ENCODE data around the gene SNED1.

Gene SNED1

GRCh38 chr2:241110089-241110606 is 111.7 kb downstream of the SNED1 start:
- no peak for DNase-seq (ENCODE audit: low read depth)

DNA sequence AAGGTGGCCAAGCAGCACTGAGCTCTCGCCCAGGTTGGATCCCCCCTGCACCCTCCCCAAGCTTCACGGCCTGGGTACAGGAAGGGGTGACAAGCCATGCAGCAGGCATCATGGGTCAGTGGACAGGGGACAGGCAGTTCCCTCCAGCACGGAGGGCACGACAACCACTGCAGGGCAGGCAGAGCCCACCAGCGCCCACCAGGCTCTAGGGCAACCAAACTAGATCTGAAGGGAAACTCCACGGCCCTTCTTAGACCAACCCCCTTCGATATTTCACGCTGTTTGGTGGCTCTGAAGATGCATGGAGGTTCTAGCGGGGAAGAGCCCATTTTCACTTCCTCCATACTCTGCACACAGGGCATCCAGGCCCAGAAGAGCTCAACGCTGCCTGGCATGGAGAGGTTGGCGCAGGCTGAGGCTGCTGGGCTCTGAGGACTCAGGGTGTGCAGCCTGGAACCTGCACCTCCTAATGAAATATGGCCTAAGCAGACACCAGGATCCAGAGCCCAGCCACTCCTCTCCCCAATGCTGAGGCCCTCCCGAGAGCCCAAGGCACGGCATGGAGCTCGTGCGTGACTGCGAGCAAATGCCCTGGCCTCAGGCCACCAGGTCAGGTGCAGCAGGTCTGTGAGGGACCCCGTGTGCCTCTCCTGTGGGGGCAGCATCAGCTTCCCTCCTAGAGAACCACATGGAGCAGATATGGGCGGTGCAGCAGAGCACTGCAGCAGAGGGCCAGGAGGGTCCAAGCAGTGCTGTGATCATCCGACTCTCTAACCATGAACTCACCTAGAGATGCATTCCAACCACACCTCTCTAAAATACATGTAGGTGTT is 112.4 kb downstream of the SNED1 start:
- DNase-seq (ENCODE audit: low read depth), result no peak

- DNase-seq (ENCODE audit: low read depth), result no peak
Observed at GRCh38 chr2:241111440-241111805, 113.0 kb downstream of the SNED1 start.

- no peak for DNase-seq (ENCODE audit: low read depth)
Observed at GRCh38 chr2:241112046-241112445, 113.6 kb downstream of the SNED1 start.

DNA sequence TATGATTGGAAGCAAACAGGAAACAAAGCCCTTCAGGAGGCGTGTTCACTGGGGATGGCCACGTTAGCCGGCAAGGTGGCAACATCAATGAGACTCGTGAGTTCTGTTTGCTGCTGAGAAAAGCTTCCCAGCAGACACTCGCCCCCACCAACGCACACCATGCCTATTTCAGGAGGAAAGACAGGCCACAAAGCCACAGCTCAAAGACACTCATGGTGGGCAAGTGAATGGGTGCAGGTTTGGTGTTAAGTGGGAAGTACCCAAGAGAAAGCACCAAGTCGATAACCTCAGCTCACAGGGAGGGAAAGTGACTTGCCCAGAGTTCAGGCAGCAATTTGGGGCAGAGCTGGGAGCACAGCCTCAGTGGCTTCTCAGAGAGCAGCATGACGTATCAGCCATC is 114.2 kb downstream of the SNED1 start:
- no peak for DNase-seq (ENCODE audit: low read depth)

GRCh38 chr2:241114836-241115235 is 116.4 kb downstream of the SNED1 start:
- no peak for DNase-seq (ENCODE audit: low read depth)

DNA sequence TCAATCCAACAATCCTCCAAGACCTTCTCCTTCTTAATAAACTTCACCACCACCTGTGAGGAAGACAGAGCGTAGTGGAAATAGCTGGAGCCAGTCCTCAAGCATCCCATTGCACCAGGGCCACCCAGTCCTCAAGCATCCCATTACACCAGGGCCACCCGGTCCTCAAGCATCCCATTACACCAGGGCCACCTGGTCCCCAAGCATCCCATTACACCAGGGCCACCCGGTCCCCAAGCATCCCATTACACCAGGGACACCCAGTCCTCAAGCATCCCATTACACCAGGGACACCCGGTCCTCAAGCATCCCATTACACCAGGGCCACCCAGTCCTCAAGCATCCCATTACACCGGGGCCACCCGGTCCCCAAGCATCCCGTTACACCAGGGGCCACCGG is 116.9 kb downstream of the SNED1 start:
- no peak for DNase-seq (ENCODE audit: low read depth)

GRCh38 chr2:241116606-241117560 is 118.5 kb downstream of the SNED1 start:
- no peak for DNase-seq (ENCODE audit: low read depth)

DNA sequence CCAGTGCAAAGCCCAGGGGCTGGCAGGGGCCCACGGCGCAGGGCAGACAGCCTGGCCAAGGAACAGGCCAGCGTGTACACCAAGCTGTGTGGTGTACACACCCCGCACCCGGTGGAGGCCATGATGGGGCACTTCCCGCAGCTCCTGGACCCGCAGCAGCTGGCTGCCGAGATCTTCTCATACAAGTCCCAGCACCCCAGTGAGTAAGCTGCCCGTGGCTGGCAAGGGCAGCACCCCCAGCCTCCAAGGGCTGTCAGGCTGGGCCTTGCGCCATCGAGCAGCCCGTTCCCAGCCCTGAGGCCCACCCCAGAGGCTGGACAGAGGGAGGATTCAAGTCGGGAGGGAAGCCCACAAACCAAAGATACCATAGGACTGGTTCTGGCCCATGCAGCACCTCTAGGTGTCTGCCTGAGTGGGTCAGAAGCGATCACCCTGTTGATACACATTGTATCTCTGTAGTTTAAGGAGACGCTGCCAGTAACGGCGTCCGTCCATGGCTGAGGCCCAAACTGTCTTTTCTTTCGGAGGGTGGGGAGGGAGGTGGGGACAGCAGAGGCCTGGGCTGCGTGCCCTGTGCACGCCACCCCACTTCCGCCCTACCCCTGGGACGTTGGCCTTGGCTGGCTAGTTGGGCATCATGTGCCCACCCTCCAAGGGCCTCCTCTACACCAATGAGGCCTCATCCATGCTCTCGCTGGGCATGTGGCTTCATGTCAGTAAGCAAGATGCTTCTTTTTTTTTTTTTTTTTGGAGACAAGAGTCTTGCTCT is 120.5 kb downstream of the SNED1 start:
- no peak for DNase-seq (ENCODE audit: low read depth)

DNA sequence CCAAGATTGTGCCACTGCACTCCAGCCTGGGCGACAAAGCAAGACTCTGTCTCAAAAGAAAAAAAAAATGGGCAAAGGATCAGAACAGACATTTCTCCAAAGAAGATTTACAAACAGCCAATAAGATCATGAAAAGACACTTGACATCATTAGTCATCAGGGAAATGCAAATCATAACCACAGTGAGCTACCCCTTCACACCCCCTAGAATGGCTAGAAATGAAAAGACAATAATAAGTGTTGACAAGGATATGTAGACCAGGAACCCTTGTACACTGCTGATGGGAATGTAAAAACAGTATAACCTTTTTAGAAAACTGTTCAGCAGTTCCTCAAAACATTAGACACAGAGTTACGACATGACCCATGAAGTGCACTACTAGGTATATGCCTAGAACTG is 122.0 kb downstream of the SNED1 start:
- DNase-seq (ENCODE audit: low read depth), result no peak

- no peak for DNase-seq (ENCODE audit: low read depth)
Observed at GRCh38 chr2:241121008-241121407, 122.6 kb downstream of the SNED1 start.

GRCh38 chr2:241122376-241123002 is 124.1 kb downstream of the SNED1 start:
- DNase-seq (ENCODE audit: low read depth), result no peak

DNA sequence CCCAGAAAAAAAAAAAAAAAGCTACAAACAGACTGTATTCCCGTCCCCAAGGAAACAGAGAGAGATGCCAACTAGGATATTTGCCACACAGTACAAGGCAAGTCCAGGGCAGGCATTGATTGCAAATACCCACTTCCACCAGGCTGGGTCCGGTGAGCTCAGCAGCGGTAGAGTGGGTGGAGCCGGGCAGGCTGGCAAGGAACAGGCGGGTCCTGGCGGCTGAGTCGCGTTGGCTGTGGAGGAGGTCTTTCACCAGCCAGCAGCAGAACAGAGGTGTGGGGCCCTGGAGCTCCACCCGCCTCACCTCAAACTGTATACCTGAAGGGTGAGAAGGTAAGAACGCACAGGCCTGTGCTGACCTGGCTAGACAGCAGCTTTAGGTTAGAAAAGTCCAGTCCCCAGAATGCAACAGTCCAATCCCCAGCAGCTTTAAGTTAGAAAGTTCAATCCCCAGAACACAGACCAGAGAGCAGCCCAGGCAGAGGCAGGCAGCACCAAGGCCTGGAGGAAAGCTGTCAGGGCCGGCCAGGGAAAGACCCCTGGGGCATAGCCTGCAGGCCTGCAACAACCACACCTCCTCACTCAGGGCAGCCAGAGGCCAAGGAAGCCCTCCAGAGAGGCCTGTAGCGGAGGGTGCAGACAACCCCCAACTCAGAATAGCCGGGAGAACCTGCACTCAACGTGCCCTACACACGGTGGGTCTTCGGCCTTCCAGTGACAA is 125.6 kb downstream of the SNED1 start:
- DNase-seq (ENCODE audit: low read depth), result peak; percentile 42

DNA sequence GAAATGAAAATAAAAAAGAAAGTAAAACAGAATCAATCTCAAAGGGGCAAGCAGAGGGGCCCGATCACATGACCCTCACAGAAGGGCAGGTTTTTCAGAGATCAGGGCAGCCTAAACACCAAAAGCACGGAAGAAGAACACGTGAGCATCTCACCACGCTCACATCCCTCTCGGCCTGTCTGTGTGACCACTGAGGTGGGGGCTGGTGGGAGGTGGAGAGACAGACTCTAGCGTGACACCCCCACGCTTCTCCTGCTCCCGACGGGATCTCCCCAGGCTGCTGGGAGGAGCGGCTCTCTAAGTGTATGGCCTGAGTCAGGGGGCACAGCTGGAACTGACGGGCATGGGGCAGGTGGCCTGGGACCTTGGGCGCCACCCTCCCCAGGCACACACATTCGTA is 127.2 kb downstream of the SNED1 start:
- no peak for DNase-seq (ENCODE audit: low read depth)

DNA sequence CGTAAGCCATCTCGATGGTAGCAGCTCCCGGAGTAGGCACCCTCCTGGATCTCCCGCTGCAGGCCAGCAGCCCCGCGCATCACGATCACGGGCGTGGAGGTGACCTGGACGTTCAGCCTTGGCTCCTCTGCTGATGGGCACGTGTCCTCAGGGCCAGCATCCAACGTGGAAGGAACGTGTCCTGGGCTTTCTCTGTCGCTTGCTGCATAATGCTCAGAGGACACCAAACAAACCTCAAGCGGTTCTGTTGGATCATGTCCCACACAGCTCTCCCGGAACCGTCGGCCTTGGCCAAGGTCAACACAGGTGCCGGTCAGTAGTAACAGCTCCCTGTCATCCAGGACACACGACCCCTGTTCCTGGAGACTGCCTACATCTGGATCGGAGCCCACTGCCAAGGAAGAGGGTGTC is 127.8 kb downstream of the SNED1 start:
- no peak for DNase-seq (ENCODE audit: low read depth)

DNA sequence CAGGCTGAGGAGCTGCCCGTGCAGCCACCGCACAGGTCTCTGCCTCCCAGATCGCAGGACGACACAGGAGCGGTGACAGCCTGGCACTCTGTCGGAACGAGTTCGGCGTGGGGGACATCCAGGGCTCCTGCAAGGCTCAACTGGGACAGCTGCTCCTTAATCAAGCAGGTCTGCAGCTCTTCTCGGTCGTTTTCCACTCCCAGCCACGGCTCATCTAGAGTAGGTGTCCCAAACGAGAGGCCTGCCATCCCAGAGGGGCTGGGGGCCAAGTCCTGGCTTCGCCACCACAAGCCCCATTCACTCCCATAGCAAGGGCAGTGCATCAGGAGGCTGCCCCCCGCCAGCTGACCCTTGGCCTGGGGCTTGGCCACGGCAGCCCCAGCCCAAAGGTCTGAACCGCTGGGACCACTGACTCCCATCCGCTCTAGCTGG is 128.4 kb downstream of the SNED1 start:
- no peak for DNase-seq (ENCODE audit: low read depth)

- DNase-seq (ENCODE audit: low read depth), result no peak
Observed at GRCh38 chr2:241128266-241128665, 129.8 kb downstream of the SNED1 start.

- DNase-seq (ENCODE audit: low read depth), result no peak
Observed at GRCh38 chr2:241129086-241129871, 130.9 kb downstream of the SNED1 start.

- DNase-seq (ENCODE audit: low read depth), result no peak
Observed at GRCh38 chr2:241130316-241130715, 131.9 kb downstream of the SNED1 start.

GRCh38 chr2:241131531-241131930 is 133.1 kb downstream of the SNED1 start:
- DNase-seq (ENCODE audit: low read depth), result no peak

Measured in activated T-cell treated with anti-CD3 and anti-CD28 coated beads for 1 hour (primary cell).